ENCODE results near the gene SNW1.

DNA sequence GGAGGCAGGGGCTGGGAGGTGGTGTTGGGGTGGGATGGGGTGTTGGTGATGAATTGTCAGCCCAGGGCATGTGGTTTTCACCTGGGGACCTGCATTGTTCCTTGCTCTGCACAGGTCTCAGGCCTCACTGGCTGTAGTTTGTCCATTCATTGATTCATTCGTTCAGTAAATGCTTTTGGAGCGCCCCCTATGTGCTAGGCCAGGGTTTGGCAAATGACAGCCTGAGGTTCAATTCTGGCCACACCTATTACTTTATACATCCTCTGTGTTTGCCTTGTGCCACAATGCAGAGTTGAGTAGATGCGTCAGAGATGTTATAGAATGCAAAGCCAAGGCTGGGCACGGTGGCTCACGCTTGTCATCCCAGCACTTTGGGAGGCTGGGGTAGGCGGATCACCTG is 43.6 kb upstream of the SNW1 start:
- TF ChIP-seq NFIC (IDR thresholded peaks at IDR 0.05) (no peak), CEBPB (IDR thresholded peaks at IDR 0.05) (no peak), RAD21 (IDR thresholded peaks at IDR 0.05; ENCODE audit: low read depth) (peak; percentile 41), EP300 (IDR thresholded peaks at IDR 0.05; ENCODE audit: borderline replicate concordance) (no peak), FOXM1 (IDR thresholded peaks at IDR 0.05; ENCODE audit: borderline replicate concordance, low read depth) (no peak), TAF1 (IDR thresholded peaks at IDR 0.05; ENCODE audit: low read depth) (no peak), EGR1 (IDR thresholded peaks at IDR 0.05) (no peak), TEAD4 (IDR thresholded peaks at IDR 0.05) (no peak), YY1 (IDR thresholded peaks at IDR 0.05; ENCODE audit: low read depth) (no peak), TCF12 (IDR thresholded peaks at IDR 0.05; ENCODE audit: low read depth) (no peak), ZBTB7A (IDR thresholded peaks at IDR 0.05; ENCODE audit: low read depth) (no peak)
- TF ChIP-seq, protein P1, sequence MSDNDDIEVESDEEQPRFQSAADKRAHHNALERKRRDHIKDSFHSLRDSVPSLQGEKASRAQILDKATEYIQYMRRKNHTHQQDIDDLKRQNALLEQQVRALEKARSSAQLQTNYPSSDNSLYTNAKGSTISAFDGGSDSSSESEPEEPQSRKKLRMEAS (IDR thresholded peaks at IDR 0.05): no peak
- TF ChIP-seq, protein P2, sequence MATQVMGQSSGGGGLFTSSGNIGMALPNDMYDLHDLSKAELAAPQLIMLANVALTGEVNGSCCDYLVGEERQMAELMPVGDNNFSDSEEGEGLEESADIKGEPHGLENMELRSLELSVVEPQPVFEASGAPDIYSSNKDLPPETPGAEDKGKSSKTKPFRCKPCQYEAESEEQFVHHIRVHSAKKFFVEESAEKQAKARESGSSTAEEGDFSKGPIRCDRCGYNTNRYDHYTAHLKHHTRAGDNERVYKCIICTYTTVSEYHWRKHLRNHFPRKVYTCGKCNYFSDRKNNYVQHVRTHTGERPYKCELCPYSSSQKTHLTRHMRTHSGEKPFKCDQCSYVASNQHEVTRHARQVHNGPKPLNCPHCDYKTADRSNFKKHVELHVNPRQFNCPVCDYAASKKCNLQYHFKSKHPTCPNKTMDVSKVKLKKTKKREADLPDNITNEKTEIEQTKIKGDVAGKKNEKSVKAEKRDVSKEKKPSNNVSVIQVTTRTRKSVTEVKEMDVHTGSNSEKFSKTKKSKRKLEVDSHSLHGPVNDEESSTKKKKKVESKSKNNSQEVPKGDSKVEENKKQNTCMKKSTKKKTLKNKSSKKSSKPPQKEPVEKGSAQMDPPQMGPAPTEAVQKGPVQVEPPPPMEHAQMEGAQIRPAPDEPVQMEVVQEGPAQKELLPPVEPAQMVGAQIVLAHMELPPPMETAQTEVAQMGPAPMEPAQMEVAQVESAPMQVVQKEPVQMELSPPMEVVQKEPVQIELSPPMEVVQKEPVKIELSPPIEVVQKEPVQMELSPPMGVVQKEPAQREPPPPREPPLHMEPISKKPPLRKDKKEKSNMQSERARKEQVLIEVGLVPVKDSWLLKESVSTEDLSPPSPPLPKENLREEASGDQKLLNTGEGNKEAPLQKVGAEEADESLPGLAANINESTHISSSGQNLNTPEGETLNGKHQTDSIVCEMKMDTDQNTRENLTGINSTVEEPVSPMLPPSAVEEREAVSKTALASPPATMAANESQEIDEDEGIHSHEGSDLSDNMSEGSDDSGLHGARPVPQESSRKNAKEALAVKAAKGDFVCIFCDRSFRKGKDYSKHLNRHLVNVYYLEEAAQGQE (IDR thresholded peaks at IDR 0.05; ENCODE audit: low read depth): no peak
- TF ChIP-seq, protein P3, sequence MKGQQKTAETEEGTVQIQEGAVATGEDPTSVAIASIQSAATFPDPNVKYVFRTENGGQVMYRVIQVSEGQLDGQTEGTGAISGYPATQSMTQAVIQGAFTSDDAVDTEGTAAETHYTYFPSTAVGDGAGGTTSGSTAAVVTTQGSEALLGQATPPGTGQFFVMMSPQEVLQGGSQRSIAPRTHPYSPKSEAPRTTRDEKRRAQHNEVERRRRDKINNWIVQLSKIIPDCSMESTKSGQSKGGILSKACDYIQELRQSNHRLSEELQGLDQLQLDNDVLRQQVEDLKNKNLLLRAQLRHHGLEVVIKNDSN (IDR thresholded peaks at IDR 0.05): no peak
